Right atrium auricular region (tissue), 2 donors: ENCODE results near the gene TRIM36. TPM values are rescaled to one million over a fixed set of nuclear protein-coding genes. Genes with fewer than 3 reads are reported as not detected.
A peak's percentile ranks its signal among the peaks of the same experiment; 100 is the strongest.

Experiments used
- DNase-seq: peaks from one replicate; pipeline ENCODE4 v3.0.0-alpha.2; 2019; ENCODE audit warnings: low spot score
- H3K27ac ChIP-seq, 2 donors: fragments of 200-600 bp; sonication (generic); 1 replicate in 1 of 2; 2 replicates in 1 of 2; pipeline ENCODE4 v1.5.1; 2016 to 2019
- H3K27me3 ChIP-seq, 2 donors: fragments of 200-600 bp; sonication (generic); one replicate each; pipeline versions ENCODE4 v1.5.1 to v1.6.0; 2017 to 2019
- H3K36me3 ChIP-seq: fragments of 200-600 bp; sonication (generic); one replicate; pipeline ENCODE4 v1.5.1; 2016
- H3K4me1 ChIP-seq, 2 donors: fragments of 200-600 bp; sonication (generic); one replicate each; pipeline versions ENCODE4 v1.5.1 to v1.6.0; 2017 to 2019
- H3K4me3 ChIP-seq, 2 donors: fragments of 200-600 bp; sonication (generic); 1 replicate in 1 of 2; 2 replicates in 1 of 2; pipeline ENCODE4 v1.5.1; 2017 to 2019; ENCODE audit warnings: mild to moderate bottlenecking in 1 of 2, moderate library complexity in 1 of 2
- H3K9me3 ChIP-seq, 2 donors: fragments of 200-600 bp; sonication (generic); one replicate each; pipeline ENCODE4 v1.5.1; 2019
- total RNA-seq, 2 donors: library from RNA; depleted of rRNA; stranded (reverse); fragments of >200 nt; gene quantifications; one replicate each; pipeline ENCODE4 v1.1.0, GENCODE V29; 2016
- TF ChIP-seq, protein P1 (sequence below), 2 donors: fragments of 200-600 bp; sonication (generic); IDR thresholded peaks; one replicate each; pipeline ENCODE4 v1.5.1; 2019; ENCODE audit warnings: antibody characterized with exemption in 2 of 2

TRIM36 gene
- total RNA-seq, 2 donors from 2014 or later, result 0.55 to 2.0 TPM

DNA sequence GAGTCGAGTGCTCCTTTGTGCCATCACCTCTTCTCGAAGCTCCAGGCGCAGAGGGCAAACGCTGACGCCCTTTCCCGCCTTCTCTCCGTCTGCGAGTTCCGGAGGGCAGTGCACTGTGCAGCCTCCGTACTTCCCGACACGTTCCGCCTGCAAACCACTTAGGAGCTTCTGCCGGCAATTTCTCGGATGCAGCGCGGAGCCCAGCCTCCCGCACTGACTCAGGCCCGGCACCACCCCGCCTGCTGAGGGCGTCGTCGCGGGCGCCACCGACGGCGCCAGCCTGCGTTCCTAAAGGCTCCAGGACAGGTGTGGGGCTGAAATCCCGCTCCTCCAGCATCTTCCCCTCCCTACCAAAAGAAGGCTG, 9.3 kb upstream of the TRIM36 start:
- Histone ChIP-seq H3K4me1 (peaks cover 0 to 15% of the 10 kb centered on the region in 2 donors), H3K27me3 (peaks cover 30 to 34% of the 10 kb centered on the region in 2 donors), H3K4me3 (no peak overlapping the region), H3K36me3 (no peaks in the 10 kb centered on the region), H3K27ac (no peak overlapping the region), H3K9me3 (no peaks in the 10 kb centered on the region)
- TF ChIP-seq, protein P1, sequence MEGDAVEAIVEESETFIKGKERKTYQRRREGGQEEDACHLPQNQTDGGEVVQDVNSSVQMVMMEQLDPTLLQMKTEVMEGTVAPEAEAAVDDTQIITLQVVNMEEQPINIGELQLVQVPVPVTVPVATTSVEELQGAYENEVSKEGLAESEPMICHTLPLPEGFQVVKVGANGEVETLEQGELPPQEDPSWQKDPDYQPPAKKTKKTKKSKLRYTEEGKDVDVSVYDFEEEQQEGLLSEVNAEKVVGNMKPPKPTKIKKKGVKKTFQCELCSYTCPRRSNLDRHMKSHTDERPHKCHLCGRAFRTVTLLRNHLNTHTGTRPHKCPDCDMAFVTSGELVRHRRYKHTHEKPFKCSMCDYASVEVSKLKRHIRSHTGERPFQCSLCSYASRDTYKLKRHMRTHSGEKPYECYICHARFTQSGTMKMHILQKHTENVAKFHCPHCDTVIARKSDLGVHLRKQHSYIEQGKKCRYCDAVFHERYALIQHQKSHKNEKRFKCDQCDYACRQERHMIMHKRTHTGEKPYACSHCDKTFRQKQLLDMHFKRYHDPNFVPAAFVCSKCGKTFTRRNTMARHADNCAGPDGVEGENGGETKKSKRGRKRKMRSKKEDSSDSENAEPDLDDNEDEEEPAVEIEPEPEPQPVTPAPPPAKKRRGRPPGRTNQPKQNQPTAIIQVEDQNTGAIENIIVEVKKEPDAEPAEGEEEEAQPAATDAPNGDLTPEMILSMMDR (IDR thresholded peaks at IDR 0.05), result no peak
- no peak for DNase-seq

GRCh38 chr5:115170929-115171510, 1.3 kb upstream of the TRIM36 start:
- Histone ChIP-seq H3K36me3 (no peaks in the 10 kb centered on the region), H3K9me3 (no peaks in the 10 kb centered on the region), H3K27ac (no peak overlapping the region), H3K4me1 (peaks cover 0 to 23% of the 10 kb centered on the region in 2 donors), H3K27me3 (no peaks in the 10 kb centered on the region), H3K4me3 (peak overlapping the region; percentile 59 to 65)
- DNase-seq, result no peak
- TF ChIP-seq, protein P1 (IDR thresholded peaks at IDR 0.05), result no peak

- DNase-seq, result no peak
- Histone ChIP-seq H3K4me1 (peaks cover 0 to 23% of the 10 kb centered on the region in 2 donors), H3K4me3 (peak overlapping the region; percentile 59 to 65), H3K9me3 (no peaks in the 10 kb centered on the region), H3K36me3 (no peaks in the 10 kb centered on the region), H3K27ac (no peak overlapping the region), H3K27me3 (no peaks in the 10 kb centered on the region)
- TF ChIP-seq, protein P1 (IDR thresholded peaks at IDR 0.05), result no peak
These were observed 623 bp upstream of the TRIM36 start for GRCh38 chr5:115170134-115170928.

DNA sequence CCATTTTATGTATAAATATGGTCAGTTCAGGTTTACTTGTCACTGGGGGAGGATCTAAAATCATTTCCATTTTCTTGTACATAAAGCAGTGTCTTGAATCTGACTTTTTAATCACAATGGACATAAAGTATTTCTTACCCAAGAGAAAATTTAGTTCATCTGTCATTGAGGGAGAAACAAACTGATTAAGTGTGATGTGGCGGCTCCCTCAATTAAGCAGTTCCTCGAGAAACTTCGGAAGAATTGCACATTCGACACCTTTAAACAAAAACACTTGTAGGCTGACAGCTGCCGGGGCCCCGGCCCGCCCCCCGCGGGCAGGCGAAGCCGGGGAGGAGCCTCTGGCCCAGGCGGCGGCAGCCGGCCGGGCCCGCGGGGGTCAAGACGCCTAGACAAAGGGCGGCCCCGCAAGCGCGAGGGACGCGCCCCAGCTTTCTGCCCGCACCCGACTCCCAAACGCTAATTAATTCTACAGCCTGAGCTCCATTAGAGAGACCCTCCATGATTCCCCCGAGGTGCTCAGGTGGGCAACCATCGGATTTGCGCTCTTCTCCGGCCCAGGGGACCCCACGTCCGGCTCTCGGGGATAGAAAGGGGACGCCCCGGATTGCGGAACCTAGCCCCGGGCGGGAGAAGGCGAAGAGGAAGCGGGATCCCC, 750 bp downstream of the TRIM36 start:
- TF ChIP-seq, protein P1 (IDR thresholded peaks at IDR 0.05), result no peak
- H3K27me3 ChIP-seq, result no peaks in the 10 kb centered on the region
- H3K4me1 ChIP-seq, result peaks cover 0 to 23% of the 10 kb centered on the region in 2 donors
- peak overlapping the region in 1 of 2 donors; percentile 32 for H3K27ac ChIP-seq
- peak overlapping the region; percentile 59 to 65 for H3K4me3 ChIP-seq
- no peak for DNase-seq
- no peaks in the 10 kb centered on the region for H3K36me3 ChIP-seq
- no peaks in the 10 kb centered on the region for H3K9me3 ChIP-seq

DNA sequence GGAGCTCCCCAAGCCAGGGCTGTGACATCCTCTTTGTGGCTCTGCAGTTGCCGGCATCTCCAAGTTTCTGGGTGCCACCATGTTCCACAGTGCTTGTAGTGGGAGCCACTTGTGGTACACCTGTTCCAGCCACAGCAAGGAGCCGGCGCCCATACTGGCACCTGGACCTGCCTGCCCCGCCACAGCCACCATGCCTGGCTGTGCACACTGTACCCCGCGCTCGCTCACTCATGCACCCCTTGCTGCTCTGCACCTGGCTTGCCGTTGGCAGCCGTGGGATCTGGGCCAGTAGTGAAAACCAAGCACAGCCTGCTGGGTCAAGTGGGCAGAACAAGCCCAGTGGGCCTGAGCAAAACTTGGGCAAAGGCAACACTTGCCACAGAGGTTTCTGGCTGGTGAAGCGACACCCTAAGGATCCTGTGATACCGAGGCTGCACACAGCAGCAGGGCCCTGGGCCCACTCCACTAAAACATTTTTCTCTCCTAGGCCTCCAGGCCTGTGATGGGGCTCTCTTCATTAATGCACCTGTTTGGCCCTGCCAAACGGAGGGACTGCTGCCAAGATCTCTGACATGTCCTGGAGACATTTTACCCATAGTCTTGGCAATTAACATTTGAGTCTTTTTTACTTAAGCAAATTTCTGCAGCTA, 2.8 kb downstream of the TRIM36 start:
- H3K27ac ChIP-seq, result no peak overlapping the region
- H3K27me3 ChIP-seq, result no peaks in the 10 kb centered on the region
- TF ChIP-seq, protein P1 (IDR thresholded peaks at IDR 0.05), result no peak
- H3K4me1 ChIP-seq, result peaks cover 0 to 23% of the 10 kb centered on the region in 2 donors
- no peaks in the 10 kb centered on the region for H3K36me3 ChIP-seq
- no peak for DNase-seq
- H3K4me3 ChIP-seq, result no peak overlapping the region
- no peaks in the 10 kb centered on the region for H3K9me3 ChIP-seq
